T-helper 1 cell treated with Interleukin-12 subunit alpha and Interleukin-12 subunit beta and Interleukin-4 antibody, amounts not matched to agents 30 ng/mL and 1 ng/mL, for 36 hours (primary cell): ENCODE measurements around the gene HSD3B7. TPM values are rescaled to one million over a fixed set of nuclear protein-coding genes. Genes with fewer than 3 reads are reported as not detected.
"Not testable (repeated sequence)": the region's sequence is repeated elsewhere in the genome, so short reads cannot be mapped to it uniquely, and the experiment has no call there.

ENCODE experiments used
- intact Hi-C: fragments of 100-400 bp; cut with micrococcal nuclease; formaldehyde crosslinking; loops from one replicate; pipeline ENCODE4 v1.15.1; 2024
- total RNA-seq: library from RNA; stranded (reverse); gene quantifications from 2 replicates; pipeline ENCODE4 v1.2.3, GENCODE V29; 2022

HSD3B7 gene
- total RNA-seq, 1 donor from 2014 or later: 10.6 TPM

DNA sequence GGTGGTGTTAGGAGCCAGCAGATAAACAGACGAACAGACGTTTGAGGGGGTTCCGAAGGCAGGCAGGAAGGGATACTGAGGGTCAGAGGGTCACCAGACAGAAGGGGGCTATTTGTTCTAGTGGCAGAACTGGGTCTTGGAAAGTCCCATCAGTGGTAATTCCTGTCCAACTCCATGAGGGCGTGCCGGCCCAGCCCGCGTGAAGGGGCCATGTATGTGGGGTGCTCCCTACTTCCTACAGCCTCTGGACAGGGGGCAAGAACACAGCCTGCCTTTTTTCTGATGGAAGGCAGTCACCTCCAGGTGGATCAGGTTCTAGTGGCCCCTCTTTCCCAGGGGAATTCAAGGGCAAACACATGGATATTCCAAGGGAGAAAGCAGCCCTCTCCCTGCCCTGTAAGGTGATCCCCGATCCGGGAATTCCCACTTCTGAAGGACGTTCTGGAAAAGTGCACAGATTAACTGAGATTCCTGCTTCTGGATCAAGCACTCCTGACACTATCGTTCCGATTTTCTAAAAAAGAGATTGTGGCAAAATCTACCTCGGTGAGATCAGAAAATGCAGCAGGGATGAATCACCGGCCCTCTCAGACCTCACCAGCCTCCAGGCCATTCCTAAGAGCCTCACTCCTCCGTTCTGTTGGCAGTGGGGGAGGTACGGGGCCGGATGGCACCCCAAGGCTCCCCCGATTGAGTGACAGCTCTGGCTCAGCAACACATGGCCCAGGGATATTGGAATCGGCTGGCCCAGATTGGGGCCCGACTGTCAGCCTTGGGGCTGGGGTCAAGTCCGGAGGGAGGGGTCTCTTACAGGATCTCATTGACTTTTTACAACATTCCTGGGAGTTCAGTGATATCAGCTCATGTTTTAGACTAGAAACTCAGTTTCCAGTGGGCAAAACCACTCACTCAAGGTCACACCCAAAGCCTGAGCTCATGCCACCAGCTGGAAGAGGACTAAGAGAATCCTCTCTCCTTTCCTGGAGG, 13.0 kb downstream of the HSD3B7 start:
- intact Hi-C loops: loop anchor here (1.0 to 10.0 kb wide), 15 partner anchors 12 to 875 kb away; partner anchors contain the start of genes ARMC5, CFAP119, COX6A2 and HSD3B7

DNA sequence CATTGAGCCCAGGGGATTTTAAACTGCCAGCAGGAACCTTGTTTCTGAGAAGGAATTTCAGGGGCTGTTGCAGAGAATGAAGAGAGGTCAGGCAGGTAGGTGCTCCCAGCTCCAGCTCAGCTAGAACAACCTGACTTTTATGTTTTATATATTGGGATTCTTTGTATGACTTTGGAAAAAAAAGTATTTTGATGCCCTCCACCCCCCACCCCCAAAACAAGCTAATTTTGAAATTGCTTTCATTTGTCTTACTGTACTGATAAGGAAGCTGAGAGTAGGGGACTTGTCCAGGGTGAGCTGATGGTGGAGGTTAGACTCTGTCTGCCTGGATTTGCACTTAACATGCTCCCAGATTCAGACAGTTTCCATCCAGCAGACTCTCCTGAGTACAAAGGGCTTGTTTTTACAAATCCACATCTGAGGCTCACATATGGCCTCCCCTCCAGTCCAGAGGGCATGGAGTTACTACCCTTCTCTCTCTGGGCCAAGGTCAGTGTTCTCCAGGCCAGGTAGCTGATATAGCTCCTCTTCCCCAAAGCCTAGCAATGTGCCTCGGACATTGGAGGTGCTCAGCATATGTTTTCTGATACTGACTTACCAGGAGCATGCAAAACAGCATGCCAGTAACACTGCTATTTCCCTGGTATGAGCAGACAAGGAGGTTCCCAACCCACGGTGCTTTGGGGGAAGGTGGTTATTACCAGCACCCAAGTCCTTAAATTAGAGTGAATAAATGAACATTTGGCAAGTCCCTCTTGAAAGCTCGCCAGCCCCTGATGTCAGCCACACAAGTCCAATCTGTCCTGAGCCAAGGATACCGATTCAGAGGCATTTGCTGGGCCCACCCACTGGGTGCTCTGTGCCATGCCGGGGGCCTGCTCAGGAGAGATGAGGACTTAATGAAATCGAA, 14.1 kb downstream of the HSD3B7 start:
- intact Hi-C loops: loop anchor here (5.0 to 10.0 kb wide), 3 partner anchors 178 to 426 kb away; partner anchors contain the start of genes COX6A2 and ITGAX

GRCh38 chr16:31000671-31001382, 15.8 kb downstream of the HSD3B7 start:
- intact Hi-C loops: no loop called here

GRCh38 chr16:31001507-31002249, 16.7 kb downstream of the HSD3B7 start:
- intact Hi-C loops: no loop called here

- intact Hi-C loops: no loop called here
Observed at GRCh38 chr16:31002250-31002700, 17.3 kb downstream of the HSD3B7 start.

GRCh38 chr16:31002862-31003341, 17.9 kb downstream of the HSD3B7 start:
- intact Hi-C loops: no loop called here

- intact Hi-C loops: no loop called here
Observed at GRCh38 chr16:31003744-31004143, 18.7 kb downstream of the HSD3B7 start.

- intact Hi-C loops: no loop called here
Observed at GRCh38 chr16:31004658-31005057, 19.7 kb downstream of the HSD3B7 start.

DNA sequence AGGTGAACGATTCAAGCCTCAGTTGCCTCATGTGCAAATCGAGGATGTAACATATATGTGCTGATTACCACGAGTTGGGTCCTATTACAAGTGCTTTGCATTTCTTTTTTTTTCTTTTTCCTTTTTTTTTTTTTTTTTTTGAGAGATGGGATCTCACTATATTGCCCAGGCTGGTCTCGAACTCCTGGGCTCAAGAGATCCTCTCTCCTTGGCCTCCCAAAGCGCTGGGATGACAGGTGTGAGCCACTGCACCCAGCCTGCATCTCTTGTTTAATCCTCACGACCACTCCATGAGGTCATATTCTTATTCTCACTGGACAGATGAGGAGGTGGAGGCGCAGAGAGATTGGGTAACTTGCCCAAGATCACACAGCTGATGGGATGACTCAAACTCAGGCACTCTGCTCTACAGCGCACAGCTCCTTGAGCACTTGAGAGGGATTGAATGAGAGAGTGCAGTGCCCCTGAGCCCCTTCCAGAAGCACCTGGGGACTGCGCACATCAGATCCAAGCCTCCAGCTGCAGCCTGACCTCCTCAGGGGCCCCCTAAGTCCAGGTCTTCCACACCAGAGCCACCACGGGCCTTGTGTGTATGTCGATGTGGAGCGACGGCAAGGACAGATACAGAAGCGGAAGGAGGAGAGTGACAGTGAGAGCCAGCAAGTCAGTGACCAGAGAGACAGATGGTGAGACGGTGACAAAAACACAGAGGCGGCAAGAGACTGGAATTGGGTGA, 20.5 kb downstream of the HSD3B7 start:
- intact Hi-C loops: no loop called here

DNA sequence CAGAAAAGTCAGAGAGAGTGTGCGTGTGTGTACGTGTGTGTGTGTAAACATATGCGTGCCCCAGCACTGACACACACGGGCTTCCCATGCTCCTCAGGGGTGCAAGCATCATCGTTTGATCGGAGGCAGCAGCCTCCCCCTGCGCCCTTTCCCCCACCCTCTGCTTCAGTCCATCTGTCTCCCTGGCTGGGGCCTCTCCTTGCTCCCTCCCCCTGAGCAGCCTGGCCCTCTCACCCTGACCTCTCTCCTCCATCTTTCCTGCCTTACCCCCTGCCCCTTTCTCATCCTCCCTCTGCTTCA, 21.0 kb downstream of the HSD3B7 start:
- intact Hi-C loops: no loop called here

DNA sequence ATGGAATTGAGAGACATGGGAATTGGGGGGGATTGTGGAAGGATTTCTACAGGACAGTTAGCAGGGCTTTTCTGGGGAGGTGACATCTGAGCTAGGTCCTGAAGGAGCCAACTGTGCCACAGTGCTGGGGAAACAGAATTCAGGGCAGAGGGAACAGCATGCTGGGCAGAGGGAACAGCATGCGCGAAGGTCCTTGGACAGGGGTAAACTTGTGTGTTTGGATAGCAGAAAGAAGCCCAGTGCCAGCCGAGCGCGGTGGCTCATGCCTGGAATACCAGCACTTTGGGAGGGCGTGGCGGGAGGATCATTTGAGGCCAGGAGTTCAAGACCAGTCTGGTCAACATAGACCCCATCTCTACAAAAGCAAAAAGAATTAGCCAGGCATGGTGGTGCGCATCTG, 21.6 kb downstream of the HSD3B7 start:
- intact Hi-C loops: no loop called here

DNA sequence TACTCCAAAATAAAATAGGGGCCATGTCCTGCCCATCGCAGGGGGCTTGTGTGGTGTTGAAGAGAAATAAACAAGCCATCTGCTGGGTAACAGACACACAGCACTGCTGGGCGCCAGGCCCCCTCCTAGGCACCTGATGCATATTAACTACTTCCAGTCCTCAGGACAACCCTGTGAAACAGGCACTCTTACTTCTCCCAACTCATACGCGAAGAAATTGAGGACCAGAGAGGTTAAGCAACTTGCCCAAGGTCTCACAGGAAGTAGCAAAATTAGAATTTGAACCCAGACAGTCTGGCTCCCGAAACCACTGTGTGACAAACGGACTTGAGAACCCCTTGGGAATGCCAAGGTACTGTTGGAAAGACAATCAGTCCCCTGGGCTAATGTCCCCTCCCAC, 22.7 kb downstream of the HSD3B7 start:
- intact Hi-C loops: no loop called here

GRCh38 chr16:31008149-31008548, 23.1 kb downstream of the HSD3B7 start:
- intact Hi-C loops: no loop called here

DNA sequence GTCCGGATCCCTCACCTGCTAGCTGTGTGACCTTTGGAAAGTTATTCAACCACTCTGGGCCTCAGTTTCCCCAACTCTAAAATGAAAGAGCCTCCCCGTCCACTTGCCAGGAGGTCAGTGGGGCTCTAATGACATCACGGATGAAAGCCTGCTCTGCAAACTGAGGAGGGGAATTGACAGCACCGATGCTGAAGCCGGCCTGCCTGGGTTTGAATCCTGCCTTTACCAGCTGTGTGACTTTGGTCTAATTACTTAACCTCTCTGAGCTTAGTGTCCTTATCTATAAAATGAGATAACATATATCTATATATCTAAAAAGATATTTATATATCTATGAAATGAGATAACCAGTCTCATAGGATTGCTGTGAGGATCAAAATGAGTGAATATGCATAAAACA, 23.5 kb downstream of the HSD3B7 start:
- intact Hi-C loops: no loop called here

- intact Hi-C loops: no loop called here
Observed at GRCh38 chr16:31009120-31009519, 24.1 kb downstream of the HSD3B7 start.

DNA sequence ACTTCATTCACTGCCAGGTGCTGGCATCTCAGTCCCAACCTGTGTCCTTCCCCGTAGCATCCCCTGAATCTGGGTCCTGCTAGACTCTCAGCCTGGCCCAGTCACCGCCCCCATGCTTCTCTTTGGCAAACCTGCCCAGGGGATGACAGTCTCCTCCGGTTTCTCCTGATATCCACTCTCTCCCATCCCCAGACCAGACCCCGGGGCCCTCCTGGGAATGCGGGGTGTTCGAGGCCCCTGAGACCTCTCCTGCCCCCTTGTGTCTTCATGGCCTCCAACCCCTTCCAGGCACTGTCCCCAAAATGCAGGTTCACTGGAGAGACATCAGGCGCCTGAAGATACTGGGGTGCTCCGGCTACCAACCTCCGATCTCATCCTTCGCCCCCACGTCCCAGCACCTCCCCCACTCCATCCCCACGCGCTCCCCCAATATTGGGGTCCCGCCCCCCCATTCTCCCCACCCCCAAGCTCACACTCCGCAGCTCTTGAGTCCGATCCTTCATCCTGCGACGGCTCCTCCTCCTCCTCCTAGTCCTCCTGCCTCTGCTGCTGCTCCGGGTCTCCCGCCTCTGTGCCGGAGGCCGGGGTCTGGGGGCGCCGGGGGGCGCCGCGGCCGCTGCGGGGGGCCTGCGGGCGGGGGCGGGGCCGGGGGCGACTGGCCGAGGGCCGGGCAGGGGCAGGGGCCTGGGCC, 25.0 kb downstream of the HSD3B7 start:
- intact Hi-C loops: loop anchor here (1.0 kb wide), 1 partner anchor 13 kb away; no protein-coding TSS in a partner anchor

- intact Hi-C loops: loop anchor here (1.0 kb wide), 1 partner anchor 13 kb away; no protein-coding TSS in a partner anchor
Observed at GRCh38 chr16:31010585-31011325, 25.7 kb downstream of the HSD3B7 start, which contains the start of gene STX1B. TSS of gene STX1B (minus strand) at chr16:31010638. CDS start at chr16:31010396, 242 bp downstream.

GRCh38 chr16:31011815-31012214, 26.8 kb downstream of the HSD3B7 start:
- intact Hi-C loops: not testable (repeated sequence)
